Measurements from ENCODE around the gene SRSF9.
A peak's percentile ranks its signal among the peaks of the same experiment; 100 is the strongest.
"Not testable (repeated sequence)": the region's sequence is repeated elsewhere in the genome, so short reads cannot be mapped to it uniquely, and the experiment has no call there.

The SRSF9 gene

GRCh38 chr12:120469450-120470149 lies at the start of gene SRSF9:
Gene SRSF9 (minus strand): TSS chr12:120469748. CDS start chr12:120469609, 139 bp downstream.
- peak; percentile 94 for DNase-seq (ENCODE audit: low spot score)

GRCh38 chr12:120519324-120519723 lies 49.8 kb upstream of the SRSF9 start:
- DNase-seq (ENCODE audit: low spot score), result not testable (repeated sequence)

- no peak for DNase-seq (ENCODE audit: low spot score)
These were observed 45.9 kb upstream of the SRSF9 start for GRCh38 chr12:120515496-120515895.

GRCh38 chr12:120514002-120514401 lies 44.5 kb upstream of the SRSF9 start:
- DNase-seq (ENCODE audit: low spot score), result no peak

- no peak for DNase-seq (ENCODE audit: low spot score)
These were observed 39.0 kb upstream of the SRSF9 start for GRCh38 chr12:120508537-120508936.

GRCh38 chr12:120504587-120504986 lies 35.0 kb upstream of the SRSF9 start:
- no peak for DNase-seq (ENCODE audit: low spot score)

GRCh38 chr12:120500581-120500980 lies 31.0 kb upstream of the SRSF9 start:
- DNase-seq (ENCODE audit: low spot score), result no peak

- no peak for DNase-seq (ENCODE audit: low spot score)
These were observed 29.4 kb upstream of the SRSF9 start for GRCh38 chr12:120498870-120499515.

GRCh38 chr12:120497524-120498150 lies 28.1 kb upstream of the SRSF9 start:
- DNase-seq (ENCODE audit: low spot score), result no peak

GRCh38 chr12:120496413-120497340 lies 27.1 kb upstream of the SRSF9 start:
- peak; percentile 22 for DNase-seq (ENCODE audit: low spot score)

GRCh38 chr12:120495731-120496412 lies 26.3 kb upstream of the SRSF9 start, which contains the start of gene DYNLL1:
Gene DYNLL1 (plus strand): TSS chr12:120496113. CDS start chr12:120496422, 309 bp downstream.
- DNase-seq (ENCODE audit: low spot score), result peak; percentile 87

GRCh38 chr12:120495186-120495730 lies 25.7 kb upstream of the SRSF9 start:
- no peak for DNase-seq (ENCODE audit: low spot score)

GRCh38 chr12:120490833-120491512 lies 21.4 kb upstream of the SRSF9 start:
- no peak for DNase-seq (ENCODE audit: low spot score)

GRCh38 chr12:120490325-120490724 lies 20.8 kb upstream of the SRSF9 start:
- DNase-seq (ENCODE audit: low spot score), result no peak

- DNase-seq (ENCODE audit: low spot score), result no peak
These were observed 19.5 kb upstream of the SRSF9 start for GRCh38 chr12:120489018-120489417.

- no peak for DNase-seq (ENCODE audit: low spot score)
These were observed 18.6 kb upstream of the SRSF9 start for GRCh38 chr12:120488057-120488640.

GRCh38 chr12:120487552-120487951 lies 18.0 kb upstream of the SRSF9 start:
- DNase-seq (ENCODE audit: low spot score), result not testable (repeated sequence)

- DNase-seq (ENCODE audit: low spot score), result no peak
These were observed 16.7 kb upstream of the SRSF9 start for GRCh38 chr12:120485961-120486881.

- DNase-seq (ENCODE audit: low spot score), result no peak
These were observed 14.1 kb upstream of the SRSF9 start for GRCh38 chr12:120483621-120484020.
